K562 (cell line): ENCODE measurements around the gene CDK11A. TPM values are rescaled to one million over a fixed set of nuclear protein-coding genes. Genes with fewer than 3 reads are reported as not detected.
A peak's percentile ranks its signal among the peaks of the same experiment; 100 is the strongest.

Experiments
- C11orf30 ChIP-seq: fragments of 450-650 bp; IDR thresholded peaks from 2 replicates; pipeline ENCODE4 v1.6.1; 2016; ENCODE audit warnings: low read depth, mild to moderate bottlenecking
- DDX20 ChIP-seq: fragments of 450-650 bp; IDR thresholded peaks from 2 replicates; pipeline ENCODE4 v1.6.1; 2016; ENCODE audit warnings: missing genetic modification characterization, low read depth, mild to moderate bottlenecking, missing compliant biosample characterization, moderate library complexity
- ERF ChIP-seq: fragments of 450-650 bp; formaldehyde crosslinking; IDR thresholded peaks from 2 replicates; pipeline ENCODE4 v1.4.0; 2020; ENCODE audit warnings: mild to moderate bottlenecking, mixed read lengths
- HMGN3 ChIP-seq: IDR thresholded peaks from 2 replicates; pipeline ENCODE4 v1.6.1; 2011; ENCODE audit warnings: borderline replicate concordance, low read depth, mild to moderate bottlenecking, mixed read lengths, low read length; ENCODE audit not compliant: insufficient read length; ENCODE audit errors: extremely low read depth
- LARP7 ChIP-seq: fragments of 450-650 bp; IDR thresholded peaks from 2 replicates; pipeline ENCODE4 v1.6.1; 2016
- TEAD1 ChIP-seq, 2 experiments: fragments of 450-650 bp in 1 of 2; sonication (generic) in 1 of 2; formaldehyde crosslinking; IDR thresholded peaks; 2 replicates each; pipeline versions ENCODE4 v1.4.0 to v1.8.0; 2020 to 2022; ENCODE audit warnings: mild to moderate bottlenecking in 2 of 2, missing genetic modification reagents in 1 of 2
- ZNF12 ChIP-seq: sonication (generic); formaldehyde crosslinking; IDR thresholded peaks from 2 replicates; pipeline ENCODE4 v1.4.0; 2020; ENCODE audit warnings: mild to moderate bottlenecking, missing genetic modification reagents
- ZNF583 ChIP-seq: fragments of 250-450 bp; sonication (Bioruptor Pico); IDR thresholded peaks from 2 replicates; pipeline ENCODE4 v1.4.0; 2020
- ZNF780A ChIP-seq: fragments of 250-450 bp; sonication (Bioruptor Pico); IDR thresholded peaks from 2 replicates; pipeline ENCODE4 v1.5.0; 2021; ENCODE audit warnings: mild to moderate bottlenecking
- polyA plus RNA-seq, 8 experiments: library from polyadenylated mRNA; depleted of rRNA in 4 of 8; stranded (reverse) in 5 of 8; unstranded in 3 of 8; fragments of >200 nt; fragmentation: Nextera tagmentation in 2 of 8; fragmentation: Illumina TruSeq in 1 of 8; extraction: Ambion mirVana in 2 of 8; extraction: Trizol in 1 of 8; gene quantifications; 2 replicates each; pipeline versions ENCODE4 v1.2.1 to v1.2.3, GENCODE V29; 2011 to 2014; ENCODE audit warnings: inconsistent platforms in 1 of 8, missing spikeins in 1 of 8
- total RNA-seq, 7 experiments: library from RNA; depleted of rRNA in 6 of 7; stranded (reverse); fragments of >200 nt in 6 of 7; fragmentation: Illumina TruSeq in 2 of 7; extraction: Trizol in 2 of 7; gene quantifications; 2 replicates each; pipeline versions ENCODE4 v1.2.1 to v1.2.3, GENCODE V29; 2011 to 2021; ENCODE audit warnings: low replicate concordance in 1 of 7
- TF ChIP-seq, protein P1 (sequence below): fragments of 450-650 bp; IDR thresholded peaks from 2 replicates; pipeline ENCODE4 v1.6.1; 2016; ENCODE audit warnings: low read depth, mild to moderate bottlenecking, moderate library complexity
- TF ChIP-seq, protein P2 (sequence below): IDR thresholded peaks from 3 replicates; pipeline ENCODE4 v1.6.1; 2011; ENCODE audit warnings: borderline replicate concordance, mild to moderate bottlenecking; ENCODE audit not compliant: insufficient read length, insufficient read depth
- TF ChIP-seq, protein P3 (sequence below): fragments of 250-450 bp; sonication (Bioruptor Pico); IDR thresholded peaks from 2 replicates; pipeline ENCODE4 v1.4.0; 2020; ENCODE audit warnings: mild to moderate bottlenecking, moderate library complexity
- TF ChIP-seq, protein P4 (sequence below): fragments of 450-650 bp; formaldehyde crosslinking; IDR thresholded peaks from 2 replicates; pipeline ENCODE4 v1.4.0; 2020; ENCODE audit warnings: mild to moderate bottlenecking
- TF ChIP-seq, protein P5 (sequence below): sonication (generic); formaldehyde crosslinking; IDR thresholded peaks from 2 replicates; pipeline ENCODE4 v1.8.0; 2022; ENCODE audit warnings: mild to moderate bottlenecking, low read depth, missing genetic modification reagents
- TF ChIP-seq, protein P6 (sequence below): sonication (generic); formaldehyde crosslinking; IDR thresholded peaks from 2 replicates; pipeline ENCODE4 v1.8.0; 2023; ENCODE audit warnings: missing genetic modification reagents, mild to moderate bottlenecking, borderline replicate concordance

The CDK11A gene
- total and polyA plus RNA-seq, 9 of the 15 experiments (the other 6 are each of a cell fraction or from before 2014, with no cell fraction given) = 4.5 to 71.0 (median 43.9) TPM

DNA sequence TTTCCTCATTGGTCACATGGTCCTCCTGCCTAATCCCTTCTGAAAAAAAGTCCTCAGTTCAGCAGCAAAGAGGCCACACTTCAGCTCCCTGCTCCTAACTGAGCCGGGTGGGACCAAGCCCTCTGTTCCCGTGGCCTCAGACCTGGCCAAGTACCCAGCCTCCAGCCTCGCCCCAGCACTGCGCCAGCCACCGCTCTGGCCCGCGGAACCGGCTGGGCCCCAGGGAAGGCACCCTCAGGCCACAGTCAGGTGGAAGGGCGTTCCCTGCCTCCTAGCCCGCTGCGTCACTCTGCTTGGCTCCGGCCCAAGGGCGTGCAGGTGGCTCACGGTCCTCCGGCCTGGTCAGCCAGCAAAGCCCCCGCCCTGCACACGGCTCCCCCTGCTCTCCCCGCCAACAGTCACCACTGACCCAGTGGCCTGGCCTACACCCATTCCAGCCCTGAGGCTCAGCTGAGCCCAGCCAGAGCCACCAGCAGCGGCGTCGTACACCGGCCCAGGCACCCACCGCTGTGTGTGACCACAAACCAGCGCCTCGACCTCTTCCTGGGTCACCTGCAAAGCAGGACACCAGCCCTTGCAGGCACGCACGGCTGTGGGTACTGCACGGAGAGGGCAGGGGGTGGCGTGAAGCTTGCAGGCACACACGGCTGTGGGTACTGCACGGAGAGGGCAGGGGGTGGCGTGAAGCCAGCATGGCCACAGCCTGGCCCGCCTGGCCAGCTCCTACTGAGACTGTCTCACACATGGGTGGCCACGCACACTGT, 34.7 kb upstream of the CDK11A start (continued):
- TF ChIP-seq, protein P1, sequence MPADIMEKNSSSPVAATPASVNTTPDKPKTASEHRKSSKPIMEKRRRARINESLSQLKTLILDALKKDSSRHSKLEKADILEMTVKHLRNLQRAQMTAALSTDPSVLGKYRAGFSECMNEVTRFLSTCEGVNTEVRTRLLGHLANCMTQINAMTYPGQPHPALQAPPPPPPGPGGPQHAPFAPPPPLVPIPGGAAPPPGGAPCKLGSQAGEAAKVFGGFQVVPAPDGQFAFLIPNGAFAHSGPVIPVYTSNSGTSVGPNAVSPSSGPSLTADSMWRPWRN = no peak
- TF ChIP-seq, protein P2, sequence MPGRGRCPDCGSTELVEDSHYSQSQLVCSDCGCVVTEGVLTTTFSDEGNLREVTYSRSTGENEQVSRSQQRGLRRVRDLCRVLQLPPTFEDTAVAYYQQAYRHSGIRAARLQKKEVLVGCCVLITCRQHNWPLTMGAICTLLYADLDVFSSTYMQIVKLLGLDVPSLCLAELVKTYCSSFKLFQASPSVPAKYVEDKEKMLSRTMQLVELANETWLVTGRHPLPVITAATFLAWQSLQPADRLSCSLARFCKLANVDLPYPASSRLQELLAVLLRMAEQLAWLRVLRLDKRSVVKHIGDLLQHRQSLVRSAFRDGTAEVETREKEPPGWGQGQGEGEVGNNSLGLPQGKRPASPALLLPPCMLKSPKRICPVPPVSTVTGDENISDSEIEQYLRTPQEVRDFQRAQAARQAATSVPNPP = no peak
- TF ChIP-seq TEAD1 (CRISPR knock-in tag; IDR thresholded peaks at IDR 0.05) (no peak), ERF (CRISPR knock-in tag) (0 out of 2 replicates have a peak, but pooled peaks have one; percentile 12), LARP7 (no peak), ZNF780A (CRISPR knock-in tag) (no peak), DDX20 (tag) (no peak), HMGN3 (peak; percentile 98), ZNF583 (CRISPR knock-in tag) (peak; percentile 78; the same call in 1 of the 2 replicates), ZNF12 (no peak), C11orf30 (peak; percentile 99)
- TF ChIP-seq, protein P3, sequence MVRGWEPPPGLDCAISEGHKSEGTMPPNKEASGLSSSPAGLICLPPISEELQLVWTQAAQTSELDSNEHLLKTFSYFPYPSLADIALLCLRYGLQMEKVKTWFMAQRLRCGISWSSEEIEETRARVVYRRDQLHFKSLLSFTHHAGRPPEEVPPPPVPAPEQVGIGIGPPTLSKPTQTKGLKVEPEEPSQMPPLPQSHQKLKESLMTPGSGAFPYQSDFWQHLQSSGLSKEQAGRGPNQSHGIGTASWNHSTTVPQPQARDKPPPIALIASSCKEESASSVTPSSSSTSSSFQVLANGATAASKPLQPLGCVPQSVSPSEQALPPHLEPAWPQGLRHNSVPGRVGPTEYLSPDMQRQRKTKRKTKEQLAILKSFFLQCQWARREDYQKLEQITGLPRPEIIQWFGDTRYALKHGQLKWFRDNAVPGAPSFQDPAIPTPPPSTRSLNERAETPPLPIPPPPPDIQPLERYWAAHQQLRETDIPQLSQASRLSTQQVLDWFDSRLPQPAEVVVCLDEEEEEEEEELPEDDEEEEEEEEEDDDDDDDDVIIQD (CRISPR knock-in tag) = 0 out of 2 replicates have a peak, but pooled peaks have one; percentile 54
- TF ChIP-seq, protein P4, sequence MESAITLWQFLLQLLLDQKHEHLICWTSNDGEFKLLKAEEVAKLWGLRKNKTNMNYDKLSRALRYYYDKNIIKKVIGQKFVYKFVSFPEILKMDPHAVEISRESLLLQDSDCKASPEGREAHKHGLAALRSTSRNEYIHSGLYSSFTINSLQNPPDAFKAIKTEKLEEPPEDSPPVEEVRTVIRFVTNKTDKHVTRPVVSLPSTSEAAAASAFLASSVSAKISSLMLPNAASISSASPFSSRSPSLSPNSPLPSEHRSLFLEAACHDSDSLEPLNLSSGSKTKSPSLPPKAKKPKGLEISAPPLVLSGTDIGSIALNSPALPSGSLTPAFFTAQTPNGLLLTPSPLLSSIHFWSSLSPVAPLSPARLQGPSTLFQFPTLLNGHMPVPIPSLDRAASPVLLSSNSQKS (CRISPR knock-in tag) = no peak
- TF ChIP-seq, protein P5, sequence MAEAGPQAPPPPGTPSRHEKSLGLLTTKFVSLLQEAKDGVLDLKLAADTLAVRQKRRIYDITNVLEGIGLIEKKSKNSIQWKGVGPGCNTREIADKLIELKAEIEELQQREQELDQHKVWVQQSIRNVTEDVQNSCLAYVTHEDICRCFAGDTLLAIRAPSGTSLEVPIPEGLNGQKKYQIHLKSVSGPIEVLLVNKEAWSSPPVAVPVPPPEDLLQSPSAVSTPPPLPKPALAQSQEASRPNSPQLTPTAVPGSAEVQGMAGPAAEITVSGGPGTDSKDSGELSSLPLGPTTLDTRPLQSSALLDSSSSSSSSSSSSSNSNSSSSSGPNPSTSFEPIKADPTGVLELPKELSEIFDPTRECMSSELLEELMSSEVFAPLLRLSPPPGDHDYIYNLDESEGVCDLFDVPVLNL = no peak
- TF ChIP-seq, protein P6, sequence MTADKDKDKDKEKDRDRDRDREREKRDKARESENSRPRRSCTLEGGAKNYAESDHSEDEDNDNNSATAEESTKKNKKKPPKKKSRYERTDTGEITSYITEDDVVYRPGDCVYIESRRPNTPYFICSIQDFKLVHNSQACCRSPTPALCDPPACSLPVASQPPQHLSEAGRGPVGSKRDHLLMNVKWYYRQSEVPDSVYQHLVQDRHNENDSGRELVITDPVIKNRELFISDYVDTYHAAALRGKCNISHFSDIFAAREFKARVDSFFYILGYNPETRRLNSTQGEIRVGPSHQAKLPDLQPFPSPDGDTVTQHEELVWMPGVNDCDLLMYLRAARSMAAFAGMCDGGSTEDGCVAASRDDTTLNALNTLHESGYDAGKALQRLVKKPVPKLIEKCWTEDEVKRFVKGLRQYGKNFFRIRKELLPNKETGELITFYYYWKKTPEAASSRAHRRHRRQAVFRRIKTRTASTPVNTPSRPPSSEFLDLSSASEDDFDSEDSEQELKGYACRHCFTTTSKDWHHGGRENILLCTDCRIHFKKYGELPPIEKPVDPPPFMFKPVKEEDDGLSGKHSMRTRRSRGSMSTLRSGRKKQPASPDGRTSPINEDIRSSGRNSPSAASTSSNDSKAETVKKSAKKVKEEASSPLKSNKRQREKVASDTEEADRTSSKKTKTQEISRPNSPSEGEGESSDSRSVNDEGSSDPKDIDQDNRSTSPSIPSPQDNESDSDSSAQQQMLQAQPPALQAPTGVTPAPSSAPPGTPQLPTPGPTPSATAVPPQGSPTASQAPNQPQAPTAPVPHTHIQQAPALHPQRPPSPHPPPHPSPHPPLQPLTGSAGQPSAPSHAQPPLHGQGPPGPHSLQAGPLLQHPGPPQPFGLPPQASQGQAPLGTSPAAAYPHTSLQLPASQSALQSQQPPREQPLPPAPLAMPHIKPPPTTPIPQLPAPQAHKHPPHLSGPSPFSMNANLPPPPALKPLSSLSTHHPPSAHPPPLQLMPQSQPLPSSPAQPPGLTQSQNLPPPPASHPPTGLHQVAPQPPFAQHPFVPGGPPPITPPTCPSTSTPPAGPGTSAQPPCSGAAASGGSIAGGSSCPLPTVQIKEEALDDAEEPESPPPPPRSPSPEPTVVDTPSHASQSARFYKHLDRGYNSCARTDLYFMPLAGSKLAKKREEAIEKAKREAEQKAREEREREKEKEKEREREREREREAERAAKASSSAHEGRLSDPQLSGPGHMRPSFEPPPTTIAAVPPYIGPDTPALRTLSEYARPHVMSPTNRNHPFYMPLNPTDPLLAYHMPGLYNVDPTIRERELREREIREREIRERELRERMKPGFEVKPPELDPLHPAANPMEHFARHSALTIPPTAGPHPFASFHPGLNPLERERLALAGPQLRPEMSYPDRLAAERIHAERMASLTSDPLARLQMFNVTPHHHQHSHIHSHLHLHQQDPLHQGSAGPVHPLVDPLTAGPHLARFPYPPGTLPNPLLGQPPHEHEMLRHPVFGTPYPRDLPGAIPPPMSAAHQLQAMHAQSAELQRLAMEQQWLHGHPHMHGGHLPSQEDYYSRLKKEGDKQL (CRISPR knock-in tag) = no peak
